Endothelial cell (in vitro differentiated cells): ENCODE data around the gene RNF212B. TPM values are rescaled to one million over a fixed set of nuclear protein-coding genes. Genes with fewer than 3 reads are reported as not detected.
"Not testable (repeated sequence)": the region's sequence is repeated elsewhere in the genome, so short reads cannot be mapped to it uniquely, and the experiment has no call there.

ENCODE experiments used
- DNase-seq: peaks from one replicate; pipeline ENCODE4 v3.0.0; 2021; ENCODE audit warnings: low spot score
- H3K27ac Mint-ChIP-seq: one replicate; pipeline ENCODE4 v1.8.0; 2021; ENCODE audit warnings: mixed read lengths, inconsistent platforms; ENCODE audit not compliant: unreplicated experiment
- H3K27me3 Mint-ChIP-seq: one replicate; pipeline ENCODE4 v1.8.0; 2021; ENCODE audit warnings: mild to moderate bottlenecking, moderate library complexity, mixed read lengths, inconsistent platforms; ENCODE audit not compliant: unreplicated experiment
- H3K36me3 Mint-ChIP-seq: one replicate; pipeline ENCODE4 v1.8.0; 2021; ENCODE audit warnings: mild to moderate bottlenecking, low read depth, mixed read lengths, inconsistent platforms; ENCODE audit not compliant: unreplicated experiment
- H3K4me1 Mint-ChIP-seq: one replicate; pipeline ENCODE4 v1.8.0; 2021; ENCODE audit warnings: mild to moderate bottlenecking, mixed read lengths, inconsistent platforms; ENCODE audit not compliant: unreplicated experiment
- H3K4me3 Mint-ChIP-seq: one replicate; pipeline ENCODE4 v1.8.0; 2021; ENCODE audit warnings: mild to moderate bottlenecking, mixed read lengths, inconsistent platforms; ENCODE audit not compliant: unreplicated experiment
- H3K9me3 Mint-ChIP-seq: one replicate; pipeline ENCODE4 v1.8.0; 2021; ENCODE audit warnings: mixed read lengths, inconsistent platforms; ENCODE audit not compliant: unreplicated experiment
- CTCF ChIP-seq: fragments of 200-600 bp; sonication (generic); IDR thresholded peaks from one replicate; pipeline ENCODE4 v1.5.0; 2021; ENCODE audit warnings: antibody characterized with exemption; ENCODE audit not compliant: unreplicated experiment
- total RNA-seq: library from RNA; stranded (reverse); fragmentation: NEBNext Ultra II Directional; extraction: Animal tissue kit (Norgen Biotek cat#: 25700); gene quantifications from one replicate; pipeline ENCODE4 v1.2.1, GENCODE V29; 2021; ENCODE audit not compliant: unreplicated experiment

The RNF212B gene
- total RNA-seq, 1 donor from 2014 or later: not detected

GRCh38 chr14:23259426-23259825, 21.7 kb downstream of the RNF212B start:
- TF ChIP-seq CTCF: no peak
- no peak for DNase-seq
- no peaks in the 10 kb centered on the region for H3K27me3 Mint-ChIP-seq
- no peaks in the 10 kb centered on the region for H3K9me3 Mint-ChIP-seq
- H3K4me3 Mint-ChIP-seq: no peak overlapping the region
- no peak overlapping the region for H3K27ac Mint-ChIP-seq
- peaks cover 3% of the 10 kb centered on the region for H3K4me1 Mint-ChIP-seq
- H3K36me3 Mint-ChIP-seq: no peaks in the 10 kb centered on the region

- not testable (repeated sequence) for DNase-seq, H3K27ac Mint-ChIP-seq, H3K36me3 Mint-ChIP-seq, H3K4me3 Mint-ChIP-seq, H3K27me3 Mint-ChIP-seq, H3K9me3 Mint-ChIP-seq, H3K4me1 Mint-ChIP-seq
Observed at GRCh38 chr14:23260849-23261248, 23.1 kb downstream of the RNF212B start.

GRCh38 chr14:23269193-23269592, 31.5 kb downstream of the RNF212B start:
- Mint-ChIP-seq H3K36me3 (no peaks in the 10 kb centered on the region), H3K4me3 (no peak overlapping the region), H3K4me1 (no peaks in the 10 kb centered on the region), H3K27me3 (peaks cover 3% of the 10 kb centered on the region), H3K9me3 (no peaks in the 10 kb centered on the region), H3K27ac (no peak overlapping the region)
- no peak for DNase-seq
- TF ChIP-seq CTCF: no peak

- DNase-seq: no peak
- Mint-ChIP-seq H3K36me3 (peaks cover 19% of the 10 kb centered on the region), H3K9me3 (no peaks in the 10 kb centered on the region), H3K27me3 (peaks cover 8% of the 10 kb centered on the region), H3K27ac (no peak overlapping the region), H3K4me1 (peaks cover 8% of the 10 kb centered on the region), H3K4me3 (peak overlapping the region; percentile 9)
- TF ChIP-seq CTCF: no peak
Observed at GRCh38 chr14:23275412-23275811, 37.7 kb downstream of the RNF212B start.

GRCh38 chr14:23277189-23277588, 39.5 kb downstream of the RNF212B start:
- H3K27ac Mint-ChIP-seq: no peak overlapping the region
- peaks cover 6% of the 10 kb centered on the region for H3K27me3 Mint-ChIP-seq
- no peak overlapping the region for H3K4me3 Mint-ChIP-seq
- DNase-seq: no peak
- peaks cover 8% of the 10 kb centered on the region for H3K4me1 Mint-ChIP-seq
- no peak for TF ChIP-seq CTCF
- H3K36me3 Mint-ChIP-seq: peaks cover 19% of the 10 kb centered on the region
- no peaks in the 10 kb centered on the region for H3K9me3 Mint-ChIP-seq

- not testable (repeated sequence) for H3K27ac Mint-ChIP-seq
Observed at GRCh38 chr14:23277928-23278327, 40.2 kb downstream of the RNF212B start.

More at GRCh38 chr14:23277928-23278327, 40.2 kb downstream of the RNF212B start:
- not testable (repeated sequence) for DNase-seq, H3K4me1 Mint-ChIP-seq, H3K27me3 Mint-ChIP-seq, H3K4me3 Mint-ChIP-seq, H3K9me3 Mint-ChIP-seq
- H3K36me3 Mint-ChIP-seq: peaks cover 19% of the 10 kb centered on the region
